Muscle layer of colon (tissue), 2 donors: Measurements from ENCODE around the gene ZPLD1.

Experiments
- H3K27ac ChIP-seq: one replicate; pipeline ENCODE4 v1.7.0; 2013; ENCODE audit warnings: low read depth, mild to moderate bottlenecking, low read length, moderate library complexity
- H3K27me3 ChIP-seq, 2 donors: one replicate each; pipeline ENCODE4 v1.7.0; 2013; ENCODE audit warnings: low read length in 2 of 2, mild to moderate bottlenecking in 2 of 2; ENCODE audit not compliant: insufficient read depth in 2 of 2, control insufficient read depth in 1 of 2
- H3K36me3 ChIP-seq: one replicate; pipeline ENCODE4 v1.7.0; 2013; ENCODE audit warnings: mild to moderate bottlenecking, low read length; ENCODE audit not compliant: insufficient read depth
- H3K4me1 ChIP-seq: one replicate; pipeline ENCODE4 v1.7.0; 2013; ENCODE audit warnings: mild to moderate bottlenecking, low read length; ENCODE audit not compliant: insufficient read depth
- H3K4me3 ChIP-seq, 2 donors: one replicate each; pipeline ENCODE4 v1.7.0; 2013; ENCODE audit warnings: low read length in 2 of 2, low read depth in 1 of 2, mild to moderate bottlenecking in 1 of 2, moderate library complexity in 1 of 2
- H3K9ac ChIP-seq: one replicate; pipeline ENCODE4 v1.7.0; 2013; ENCODE audit warnings: low read length
- H3K9me3 ChIP-seq: one replicate; pipeline ENCODE4 v1.7.0; 2013; ENCODE audit warnings: mild to moderate bottlenecking, low read length
- donor health status: abdominal sarcoma.
- donor health status: Adenocarcinoma of cecum.

Gene ZPLD1

GRCh38 chr3:102466001-102466400, 31.2 kb downstream of the ZPLD1 start:
- Histone ChIP-seq H3K9ac (no peak overlapping the region), H3K4me3 (no peak overlapping the region), H3K9me3 (no peaks in the 10 kb centered on the region), H3K36me3 (no peaks in the 10 kb centered on the region), H3K27ac (no peak overlapping the region), H3K27me3 (no peaks in the 10 kb centered on the region), H3K4me1 (no peaks in the 10 kb centered on the region)

GRCh38 chr3:102470066-102470465, 35.3 kb downstream of the ZPLD1 start:
- Histone ChIP-seq H3K9ac (no peak overlapping the region), H3K9me3 (no peaks in the 10 kb centered on the region), H3K36me3 (no peaks in the 10 kb centered on the region), H3K27ac (no peak overlapping the region), H3K4me3 (no peak overlapping the region), H3K27me3 (no peaks in the 10 kb centered on the region), H3K4me1 (no peaks in the 10 kb centered on the region)

GRCh38 chr3:102471001-102471400, 36.2 kb downstream of the ZPLD1 start:
- no peak overlapping the region for H3K4me3 ChIP-seq
- no peak overlapping the region for H3K9ac ChIP-seq
- H3K36me3 ChIP-seq, result no peaks in the 10 kb centered on the region
- H3K9me3 ChIP-seq, result no peaks in the 10 kb centered on the region
- H3K4me1 ChIP-seq, result no peaks in the 10 kb centered on the region
- H3K27ac ChIP-seq, result no peak overlapping the region
- H3K27me3 ChIP-seq, result no peaks in the 10 kb centered on the region

GRCh38 chr3:102471491-102471890, 36.7 kb downstream of the ZPLD1 start:
- Histone ChIP-seq H3K9me3 (no peaks in the 10 kb centered on the region), H3K4me3 (no peak overlapping the region), H3K4me1 (no peaks in the 10 kb centered on the region), H3K27ac (no peak overlapping the region), H3K27me3 (no peaks in the 10 kb centered on the region), H3K36me3 (no peaks in the 10 kb centered on the region), H3K9ac (no peak overlapping the region)

- no peaks in the 10 kb centered on the region for H3K27me3 ChIP-seq
- no peaks in the 10 kb centered on the region for H3K36me3 ChIP-seq
- no peak overlapping the region for H3K4me3 ChIP-seq
- H3K9me3 ChIP-seq, result no peaks in the 10 kb centered on the region
- no peak overlapping the region for H3K27ac ChIP-seq
- H3K4me1 ChIP-seq, result no peaks in the 10 kb centered on the region
- no peak overlapping the region for H3K9ac ChIP-seq
Observed at GRCh38 chr3:102473648-102474047, 38.8 kb downstream of the ZPLD1 start.

- H3K4me1 ChIP-seq, result no peaks in the 10 kb centered on the region
- no peak overlapping the region for H3K4me3 ChIP-seq
- H3K27me3 ChIP-seq, result no peaks in the 10 kb centered on the region
Observed at GRCh38 chr3:102474207-102474606, 39.4 kb downstream of the ZPLD1 start.

GRCh38 chr3:102476198-102476597, 41.4 kb downstream of the ZPLD1 start:
- Histone ChIP-seq H3K4me1 (no peaks in the 10 kb centered on the region), H3K27ac (no peak overlapping the region), H3K4me3 (no peak overlapping the region), H3K27me3 (no peaks in the 10 kb centered on the region), H3K36me3 (no peaks in the 10 kb centered on the region), H3K9ac (no peak overlapping the region), H3K9me3 (no peaks in the 10 kb centered on the region)

More at GRCh38 chr3:102474207-102474606, 39.4 kb downstream of the ZPLD1 start:
- Histone ChIP-seq H3K9ac (no peak overlapping the region), H3K27ac (no peak overlapping the region), H3K36me3 (no peaks in the 10 kb centered on the region), H3K9me3 (no peaks in the 10 kb centered on the region)

GRCh38 chr3:102478160-102478559, 43.3 kb downstream of the ZPLD1 start:
- Histone ChIP-seq H3K4me1 (no peaks in the 10 kb centered on the region), H3K36me3 (no peaks in the 10 kb centered on the region), H3K9ac (no peak overlapping the region), H3K27ac (no peak overlapping the region), H3K4me3 (no peak overlapping the region), H3K9me3 (no peaks in the 10 kb centered on the region), H3K27me3 (no peaks in the 10 kb centered on the region)

- Histone ChIP-seq H3K9ac (no peak overlapping the region), H3K4me1 (no peaks in the 10 kb centered on the region), H3K27ac (no peak overlapping the region), H3K9me3 (no peaks in the 10 kb centered on the region), H3K36me3 (no peaks in the 10 kb centered on the region), H3K27me3 (no peaks in the 10 kb centered on the region), H3K4me3 (no peak overlapping the region)
Observed at GRCh38 chr3:102480139-102480538, 45.3 kb downstream of the ZPLD1 start.

- H3K27ac ChIP-seq, result no peak overlapping the region
- H3K9me3 ChIP-seq, result no peaks in the 10 kb centered on the region
- no peaks in the 10 kb centered on the region for H3K36me3 ChIP-seq
- no peak overlapping the region for H3K4me3 ChIP-seq
- no peak overlapping the region for H3K9ac ChIP-seq
- no peaks in the 10 kb centered on the region for H3K27me3 ChIP-seq
- H3K4me1 ChIP-seq, result no peaks in the 10 kb centered on the region
Observed at GRCh38 chr3:102481050-102481449, 46.2 kb downstream of the ZPLD1 start.

GRCh38 chr3:102483556-102483955, 48.7 kb downstream of the ZPLD1 start:
- Histone ChIP-seq H3K4me3 (no peak overlapping the region), H3K27me3 (no peaks in the 10 kb centered on the region), H3K36me3 (no peaks in the 10 kb centered on the region), H3K4me1 (no peaks in the 10 kb centered on the region), H3K9me3 (no peaks in the 10 kb centered on the region), H3K9ac (no peak overlapping the region), H3K27ac (no peak overlapping the region)

- no peak overlapping the region for H3K27ac ChIP-seq
- H3K9me3 ChIP-seq, result no peaks in the 10 kb centered on the region
- no peak overlapping the region for H3K4me3 ChIP-seq
- H3K4me1 ChIP-seq, result no peaks in the 10 kb centered on the region
- H3K36me3 ChIP-seq, result no peaks in the 10 kb centered on the region
- H3K9ac ChIP-seq, result no peak overlapping the region
- H3K27me3 ChIP-seq, result no peaks in the 10 kb centered on the region
Observed at GRCh38 chr3:102484363-102484762, 49.5 kb downstream of the ZPLD1 start.
